T-helper 1 cell treated with Interleukin-12 subunit alpha and Interleukin-12 subunit beta and Interleukin-4 antibody, amounts not matched to agents 30 ng/mL and 1 ng/mL, for 36 hours (primary cell): Measurements from ENCODE around the gene DHRS4. TPM values are rescaled to one million over a fixed set of nuclear protein-coding genes. Genes with fewer than 3 reads are reported as not detected.

Source experiments
- total RNA-seq: library from RNA; stranded (reverse); gene quantifications from 2 replicates; pipeline ENCODE4 v1.2.3, GENCODE V29; 2022

DHRS4 gene
- total RNA-seq, 1 donor from 2014 or later = 16.0 TPM

Other genes with a start within 250 kb of the DHRS4 start
- gene DHRS4L2, start 35.2 kb downstream of the DHRS4 start, total RNA-seq = 17.6 and 19.0 TPM in 2 replicates
- gene CARMIL3, start 98.2 kb downstream of the DHRS4 start, total RNA-seq = 2.3 and 3.2 TPM in 2 replicates
- gene CPNE6, start 117.8 kb downstream of the DHRS4 start, total RNA-seq = not detected in 2 replicates
- gene PCK2, start 140.5 kb downstream of the DHRS4 start, total RNA-seq = 46.1 and 51.2 TPM in 2 replicates
- 81.8 and 89.9 TPM in 2 replicates for gene DCAF11, start 161.0 kb downstream of the DHRS4 start, total RNA-seq
- 2.4 and 2.5 TPM in 2 replicates for gene NRL, start 161.2 kb downstream of the DHRS4 start, total RNA-seq
- 1.1 and 1.7 TPM in 2 replicates for gene FITM1, start 176.9 kb downstream of the DHRS4 start, total RNA-seq
- gene PSME1, start 182.4 kb downstream of the DHRS4 start, total RNA-seq = 545 and 567 TPM in 2 replicates
- gene EMC9, start 187.8 kb downstream of the DHRS4 start, total RNA-seq = 17.9 and 18.2 TPM in 2 replicates
- gene PSME2, start 192.8 kb downstream of the DHRS4 start, total RNA-seq = 802 and 822 TPM in 2 replicates
- 145 and 153 TPM in 2 replicates for gene RNF31, start 193.7 kb downstream of the DHRS4 start, total RNA-seq
- gene IRF9, start 207.5 kb downstream of the DHRS4 start, total RNA-seq = 304 and 321 TPM in 2 replicates
- gene REC8, start 218.3 kb downstream of the DHRS4 start, total RNA-seq = 72.3 and 78.3 TPM in 2 replicates
- 48.1 and 50.6 TPM in 2 replicates for gene IPO4, start 235.0 kb downstream of the DHRS4 start, total RNA-seq
- 35.8 and 45.3 TPM in 2 replicates for gene TM9SF1, start 241.7 kb downstream of the DHRS4 start, total RNA-seq